LNCaP clone FGC (cell line): ENCODE measurements around the gene PCNT.
"Not testable (repeated sequence)": the region's sequence is repeated elsewhere in the genome, so short reads cannot be mapped to it uniquely, and the experiment has no call there.

Source experiments
- DNase-seq: peaks from one replicate; pipeline ENCODE4 v3.0.0-alpha.2; 2011; ENCODE audit warnings: low read depth
- H3K4me3 ChIP-seq: 2 replicates; pipeline ENCODE4 v1.5.1; 2011; ENCODE audit warnings: mild to moderate bottlenecking, low read depth, low read length, control low read depth
- TF ChIP-seq, protein P1 (sequence below): IDR thresholded peaks from 2 replicates; pipeline ENCODE4 v1.5.1; 2012; ENCODE audit warnings: mild to moderate bottlenecking; ENCODE audit not compliant: control insufficient read depth, insufficient read depth; ENCODE audit errors: extremely low read depth

PCNT gene

DNA sequence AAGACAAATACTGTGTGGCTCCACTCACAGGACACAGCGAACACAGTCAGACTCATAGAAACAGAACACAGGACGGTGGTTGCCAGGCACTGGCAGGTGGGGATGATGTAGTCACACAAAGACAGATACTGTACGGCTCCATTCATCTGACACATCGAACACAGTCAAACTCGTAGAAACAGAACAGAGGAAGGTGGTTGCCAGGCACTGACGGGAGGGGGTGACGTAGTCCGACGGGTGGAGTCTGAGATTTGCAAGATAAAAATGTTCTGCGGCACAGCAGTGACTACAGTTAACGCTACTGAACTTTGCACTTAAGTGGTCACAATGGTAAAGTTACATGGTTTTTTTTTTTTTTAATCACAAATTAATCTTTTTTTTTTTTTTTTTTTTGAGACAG, 19.0 kb upstream of the PCNT start:
- TF ChIP-seq, protein P1, sequence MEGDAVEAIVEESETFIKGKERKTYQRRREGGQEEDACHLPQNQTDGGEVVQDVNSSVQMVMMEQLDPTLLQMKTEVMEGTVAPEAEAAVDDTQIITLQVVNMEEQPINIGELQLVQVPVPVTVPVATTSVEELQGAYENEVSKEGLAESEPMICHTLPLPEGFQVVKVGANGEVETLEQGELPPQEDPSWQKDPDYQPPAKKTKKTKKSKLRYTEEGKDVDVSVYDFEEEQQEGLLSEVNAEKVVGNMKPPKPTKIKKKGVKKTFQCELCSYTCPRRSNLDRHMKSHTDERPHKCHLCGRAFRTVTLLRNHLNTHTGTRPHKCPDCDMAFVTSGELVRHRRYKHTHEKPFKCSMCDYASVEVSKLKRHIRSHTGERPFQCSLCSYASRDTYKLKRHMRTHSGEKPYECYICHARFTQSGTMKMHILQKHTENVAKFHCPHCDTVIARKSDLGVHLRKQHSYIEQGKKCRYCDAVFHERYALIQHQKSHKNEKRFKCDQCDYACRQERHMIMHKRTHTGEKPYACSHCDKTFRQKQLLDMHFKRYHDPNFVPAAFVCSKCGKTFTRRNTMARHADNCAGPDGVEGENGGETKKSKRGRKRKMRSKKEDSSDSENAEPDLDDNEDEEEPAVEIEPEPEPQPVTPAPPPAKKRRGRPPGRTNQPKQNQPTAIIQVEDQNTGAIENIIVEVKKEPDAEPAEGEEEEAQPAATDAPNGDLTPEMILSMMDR, result no peak
- H3K4me3 ChIP-seq, result no peak overlapping the region
- DNase-seq, result no peak

DNA sequence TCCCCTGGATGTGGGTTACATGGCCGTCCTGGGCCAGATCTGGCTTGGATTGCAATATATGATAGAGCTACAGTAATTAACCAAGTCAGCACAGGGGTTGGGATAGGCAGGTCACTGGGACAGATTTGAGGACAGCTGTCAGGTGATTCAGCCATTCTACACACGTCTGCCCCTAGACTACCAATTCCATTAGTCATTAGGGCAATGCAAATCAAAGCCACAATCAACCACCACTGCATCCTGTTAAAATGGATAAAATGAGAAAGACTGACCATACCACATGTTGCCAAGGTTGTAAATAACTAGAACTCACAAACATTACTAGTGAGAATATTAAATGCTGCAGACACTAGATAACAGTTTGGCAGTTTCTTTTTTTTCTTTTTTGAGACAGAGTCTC, 16.3 kb upstream of the PCNT start:
- no peak overlapping the region for H3K4me3 ChIP-seq
- TF ChIP-seq, protein P1, result no peak
- DNase-seq, result no peak

DNA sequence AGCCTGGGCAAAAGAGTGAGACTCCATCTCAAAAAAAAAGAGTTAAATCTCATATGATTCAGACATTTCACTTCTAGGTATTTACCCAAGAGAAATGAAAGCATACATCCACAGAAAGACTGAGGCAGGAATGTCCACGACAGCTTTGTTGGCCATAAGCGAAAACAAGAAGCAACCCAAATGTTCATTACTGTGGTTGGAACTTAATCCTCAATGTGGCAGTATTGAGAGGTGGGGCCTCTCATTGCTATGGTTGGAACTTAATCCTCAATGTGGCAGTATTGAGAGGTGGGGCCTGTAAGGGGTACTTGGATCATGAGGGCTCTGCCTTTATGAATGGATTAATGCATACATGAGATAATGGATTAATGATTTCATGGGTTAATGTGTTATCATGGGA, 15.5 kb upstream of the PCNT start:
- DNase-seq, result no peak
- H3K4me3 ChIP-seq, result no peak overlapping the region
- TF ChIP-seq, protein P1, result no peak

DNA sequence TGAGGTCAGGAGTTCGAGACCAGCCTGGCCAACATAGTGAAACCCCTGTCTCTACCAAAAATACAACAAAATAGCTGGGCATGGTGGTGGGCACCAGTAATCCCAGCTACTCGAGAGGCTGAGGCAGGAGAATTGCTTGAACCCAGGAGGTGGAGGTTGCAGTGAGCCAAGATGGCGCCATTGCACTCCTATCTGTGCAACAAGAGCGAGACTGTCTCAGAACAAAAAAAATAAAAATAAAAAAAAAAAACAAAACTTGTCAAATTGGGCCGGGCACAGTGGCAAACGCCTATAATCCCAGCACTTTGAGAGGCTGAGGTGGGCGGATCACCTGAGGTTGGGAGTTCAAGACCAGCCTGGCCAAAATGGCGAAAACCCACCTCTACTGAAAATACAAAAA, 13.7 kb upstream of the PCNT start:
- not testable (repeated sequence) for H3K4me3 ChIP-seq

DNA sequence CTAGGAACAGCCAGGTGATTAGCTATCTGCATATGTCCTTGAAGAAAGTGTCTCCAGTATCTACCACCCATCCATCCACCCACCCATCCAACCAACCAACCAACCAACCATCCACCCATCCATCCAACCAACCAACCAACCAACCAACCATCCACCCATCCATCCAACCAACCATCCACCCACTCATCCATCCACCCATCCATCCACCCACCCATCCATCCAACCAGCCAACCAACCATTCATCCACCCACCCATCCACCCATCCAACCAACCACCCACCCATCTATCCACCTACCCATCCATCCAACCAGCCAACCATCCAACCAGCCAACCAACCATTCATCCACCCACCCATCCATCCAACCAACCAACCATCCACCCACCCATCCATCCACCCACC, 12.4 kb upstream of the PCNT start:
- TF ChIP-seq, protein P1, result no peak
- no peak for DNase-seq
- no peak overlapping the region for H3K4me3 ChIP-seq

More for the DNA sequence above, 13.7 kb upstream of the PCNT start:
- DNase-seq, result not testable (repeated sequence)

DNA sequence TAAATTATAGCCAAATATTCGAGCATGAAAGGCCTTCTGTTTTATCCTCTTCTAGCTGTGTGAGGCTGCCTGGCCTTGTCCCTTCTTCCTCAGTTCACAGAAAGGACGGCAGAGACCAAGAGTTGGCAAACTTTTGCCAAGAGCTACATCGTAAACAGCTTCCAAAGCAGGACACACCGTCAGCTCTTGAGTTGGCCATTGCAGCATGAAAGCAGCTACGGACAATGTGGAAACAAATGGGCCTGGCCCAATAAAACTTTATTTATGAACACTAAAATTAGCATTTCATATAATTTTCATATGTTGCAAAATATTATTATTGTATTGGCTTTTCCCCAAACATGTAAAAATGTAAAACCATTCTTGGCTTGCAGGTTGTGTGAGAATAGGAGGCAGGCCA, 11.0 kb upstream of the PCNT start:
- no peak overlapping the region for H3K4me3 ChIP-seq
- DNase-seq, result no peak
- TF ChIP-seq, protein P1, result no peak

DNA sequence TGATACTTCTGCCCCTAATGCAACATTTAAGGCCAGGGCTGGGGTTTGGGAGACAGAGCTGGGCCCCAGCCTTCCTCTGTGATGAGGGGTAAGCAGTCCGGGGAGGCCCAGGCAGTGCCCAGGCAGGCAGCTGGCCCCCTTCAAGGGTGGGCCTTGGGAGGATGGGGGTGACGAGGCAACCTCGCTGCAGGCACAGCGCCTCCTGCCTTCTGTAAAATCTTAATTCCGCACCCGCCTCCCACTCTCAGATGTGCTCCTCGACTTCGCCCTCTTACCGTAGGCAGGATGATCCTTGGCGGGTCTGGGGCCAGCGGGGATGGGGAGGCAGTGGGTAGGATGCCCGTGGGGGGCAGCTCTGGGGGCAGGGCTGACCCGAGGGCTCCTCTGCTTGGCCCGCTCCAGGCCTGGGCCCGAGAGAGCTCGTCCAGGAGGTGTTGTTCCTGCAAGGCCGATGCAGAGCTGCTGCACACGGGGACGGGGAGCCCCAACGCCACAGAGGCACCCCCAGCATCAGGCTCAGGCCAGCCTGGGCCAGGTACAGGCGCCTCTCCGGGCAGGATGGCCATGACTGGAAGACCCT, 9.4 kb upstream of the PCNT start:
- TF ChIP-seq, protein P1, result no peak
- DNase-seq, result no peak

More for the DNA sequence above, 9.4 kb upstream of the PCNT start:
- no peak overlapping the region for H3K4me3 ChIP-seq
